ENCODE results near the gene FES.

The FES gene

GRCh38 chr15:90877996-90878395 lies 6.3 kb upstream of the FES start:
- H3K9ac ChIP-seq (ENCODE audit: low read depth, low read length): no peak overlapping the region
- no peak overlapping the region for H3K27ac ChIP-seq (ENCODE audit: low read depth, low read length)
- 95% methylated on average over 13 of the region's 14 CpGs for WGBS
- H3K4me1 ChIP-seq (ENCODE audit: insufficient read depth, low read length): peaks cover 17% of the 10 kb centered on the region
- no peak overlapping the region for H3K4me3 ChIP-seq (ENCODE audit: low read length)
- no peaks in the 10 kb centered on the region for H3K9me3 ChIP-seq (ENCODE audit: insufficient read depth, low read depth, low read length)
- H3K36me3 ChIP-seq (ENCODE audit: insufficient read depth, low read length): peaks cover 49% of the 10 kb centered on the region
- H3K27me3 ChIP-seq (ENCODE audit: insufficient read depth, low read length): no peaks in the 10 kb centered on the region

- peaks cover 49% of the 10 kb centered on the region for H3K36me3 ChIP-seq (ENCODE audit: insufficient read depth, low read length)
- H3K4me1 ChIP-seq (ENCODE audit: insufficient read depth, low read length): peaks cover 13% of the 10 kb centered on the region
- H3K27me3 ChIP-seq (ENCODE audit: insufficient read depth, low read length): no peaks in the 10 kb centered on the region
Observed at GRCh38 chr15:90878660-90879059, 5.6 kb upstream of the FES start.

GRCh38 chr15:90879730-90880366 lies 4.5 kb upstream of the FES start:
- 96% methylated on average over 35 of the region's 35 CpGs for WGBS
- no peak overlapping the region for H3K27ac ChIP-seq (ENCODE audit: low read depth, low read length)
- H3K9me3 ChIP-seq (ENCODE audit: insufficient read depth, low read depth, low read length): no peaks in the 10 kb centered on the region
- H3K4me3 ChIP-seq (ENCODE audit: low read length): no peak overlapping the region
- H3K9ac ChIP-seq (ENCODE audit: low read depth, low read length): no peak overlapping the region
- peaks cover 3% of the 10 kb centered on the region; the same call in 1 of the 2 replicates for H3K4me1 ChIP-seq (ENCODE audit: insufficient read depth, low read length)
- peaks cover 49% of the 10 kb centered on the region for H3K36me3 ChIP-seq (ENCODE audit: insufficient read depth, low read length)
- H3K27me3 ChIP-seq (ENCODE audit: insufficient read depth, low read length): no peaks in the 10 kb centered on the region

More at GRCh38 chr15:90878660-90879059, 5.6 kb upstream of the FES start:
- 94% methylated on average over 15 of the region's 15 CpGs for WGBS
- no peak overlapping the region for H3K4me3 ChIP-seq (ENCODE audit: low read length)
- no peak overlapping the region for H3K27ac ChIP-seq (ENCODE audit: low read depth, low read length)
- H3K9me3 ChIP-seq (ENCODE audit: insufficient read depth, low read depth, low read length): no peaks in the 10 kb centered on the region
- no peak overlapping the region for H3K9ac ChIP-seq (ENCODE audit: low read depth, low read length)

- Histone ChIP-seq H3K27ac (ENCODE audit: low read depth, low read length) (no peak overlapping the region), H3K36me3 (ENCODE audit: insufficient read depth, low read length) (peaks cover 49% of the 10 kb centered on the region), H3K9ac (ENCODE audit: low read depth, low read length) (no peak overlapping the region), H3K4me3 (ENCODE audit: low read length) (no peak overlapping the region), H3K9me3 (ENCODE audit: insufficient read depth, low read depth, low read length) (no peaks in the 10 kb centered on the region), H3K27me3 (ENCODE audit: insufficient read depth, low read length) (no peaks in the 10 kb centered on the region), H3K4me1 (ENCODE audit: insufficient read depth, low read length) (peaks cover 4% of the 10 kb centered on the region)
- 94% methylated on average over 16 of the region's 16 CpGs for WGBS
Observed at GRCh38 chr15:90880381-90881145, 3.7 kb upstream of the FES start.

- H3K4me1 ChIP-seq (ENCODE audit: insufficient read depth, low read length): peaks cover 8% of the 10 kb centered on the region
- no peaks in the 10 kb centered on the region for H3K27me3 ChIP-seq (ENCODE audit: insufficient read depth, low read length)
- WGBS: 92% methylated on average over 35 of the region's 35 CpGs
- H3K9ac ChIP-seq (ENCODE audit: low read depth, low read length): no peak overlapping the region
- H3K9me3 ChIP-seq (ENCODE audit: insufficient read depth, low read depth, low read length): no peaks in the 10 kb centered on the region
- H3K4me3 ChIP-seq (ENCODE audit: low read length): no peak overlapping the region
- no peak overlapping the region for H3K27ac ChIP-seq (ENCODE audit: low read depth, low read length)
- H3K36me3 ChIP-seq (ENCODE audit: insufficient read depth, low read length): peaks cover 42% of the 10 kb centered on the region
Observed at GRCh38 chr15:90881181-90881977, 2.9 kb upstream of the FES start.

- H3K9me3 ChIP-seq (ENCODE audit: insufficient read depth, low read depth, low read length): no peaks in the 10 kb centered on the region
- H3K27me3 ChIP-seq (ENCODE audit: insufficient read depth, low read length): no peaks in the 10 kb centered on the region
- 94% methylated on average over 19 of the region's 19 CpGs for WGBS
- no peak overlapping the region for H3K4me3 ChIP-seq (ENCODE audit: low read length)
- peaks cover 34% of the 10 kb centered on the region for H3K36me3 ChIP-seq (ENCODE audit: insufficient read depth, low read length)
- H3K9ac ChIP-seq (ENCODE audit: low read depth, low read length): no peak overlapping the region
- H3K4me1 ChIP-seq (ENCODE audit: insufficient read depth, low read length): peaks cover 8% of the 10 kb centered on the region
- H3K27ac ChIP-seq (ENCODE audit: low read depth, low read length): no peak overlapping the region
Observed at GRCh38 chr15:90881978-90882721, 2.2 kb upstream of the FES start.

- Histone ChIP-seq H3K4me3 (ENCODE audit: low read length) (no peak overlapping the region), H3K36me3 (ENCODE audit: insufficient read depth, low read length) (peaks cover 27% of the 10 kb centered on the region), H3K9ac (ENCODE audit: low read depth, low read length) (no peak overlapping the region), H3K27me3 (ENCODE audit: insufficient read depth, low read length) (no peaks in the 10 kb centered on the region), H3K9me3 (ENCODE audit: insufficient read depth, low read depth, low read length) (no peaks in the 10 kb centered on the region), H3K4me1 (ENCODE audit: insufficient read depth, low read length) (peaks cover 8% of the 10 kb centered on the region), H3K27ac (ENCODE audit: low read depth, low read length) (no peak overlapping the region)
- WGBS: 94% methylated on average over 13 of the region's 13 CpGs
Observed at GRCh38 chr15:90882781-90883525, 1.4 kb upstream of the FES start.

- Histone ChIP-seq H3K27ac (ENCODE audit: low read depth, low read length) (peak overlapping the region; percentile 32; the same call in 1 of the 2 replicates), H3K4me1 (ENCODE audit: insufficient read depth, low read length) (peaks cover 8% of the 10 kb centered on the region), H3K9me3 (ENCODE audit: insufficient read depth, low read depth, low read length) (no peaks in the 10 kb centered on the region), H3K9ac (ENCODE audit: low read depth, low read length) (peak overlapping the region; percentile 67), H3K4me3 (ENCODE audit: low read length) (peak overlapping the region; percentile 42), H3K36me3 (ENCODE audit: insufficient read depth, low read length) (peaks cover 21% of the 10 kb centered on the region), H3K27me3 (ENCODE audit: insufficient read depth, low read length) (no peaks in the 10 kb centered on the region)
- WGBS: 71% methylated on average over 7 of the region's 7 CpGs
Observed at GRCh38 chr15:90883526-90883975, 753 bp upstream of the FES start.

GRCh38 chr15:90884719-90885431 lies 571 bp downstream of the FES start:
- peak overlapping the region; percentile 32; the same call in 1 of the 2 replicates for H3K27ac ChIP-seq (ENCODE audit: low read depth, low read length)
- peak overlapping the region; percentile 67 for H3K9ac ChIP-seq (ENCODE audit: low read depth, low read length)
- peaks cover 8% of the 10 kb centered on the region for H3K4me1 ChIP-seq (ENCODE audit: insufficient read depth, low read length)
- H3K4me3 ChIP-seq (ENCODE audit: low read length): peak overlapping the region; percentile 42
- no peaks in the 10 kb centered on the region for H3K27me3 ChIP-seq (ENCODE audit: insufficient read depth, low read length)
- 65% methylated on average over 16 of the region's 16 CpGs for WGBS
- peaks cover 8% of the 10 kb centered on the region for H3K36me3 ChIP-seq (ENCODE audit: insufficient read depth, low read length)
- H3K9me3 ChIP-seq (ENCODE audit: insufficient read depth, low read depth, low read length): no peaks in the 10 kb centered on the region

Measured in HUES64 (cell line).